CD4-positive, alpha-beta T cell treated with Interleukin-6 at 100 ng/mL for 8 hours (primary cell): ENCODE measurements around the gene MAP4K4.

Experiments
- DNase-seq: peaks from one replicate; pipeline ENCODE4 v3.0.0-alpha.2; 2020; ENCODE audit warnings: mixed read lengths, low spot score

The MAP4K4 gene

GRCh38 chr2:101814752-101815151 is 117.2 kb downstream of the MAP4K4 start:
- no peak for DNase-seq

GRCh38 chr2:101815154-101815553 is 117.6 kb downstream of the MAP4K4 start:
- DNase-seq, result no peak

- DNase-seq, result no peak
These were observed 118.4 kb downstream of the MAP4K4 start for GRCh38 chr2:101815739-101816391.

GRCh38 chr2:101816598-101816997 is 119.1 kb downstream of the MAP4K4 start:
- DNase-seq, result no peak

GRCh38 chr2:101817481-101817880 is 120.0 kb downstream of the MAP4K4 start:
- no peak for DNase-seq

GRCh38 chr2:101818531-101819451 is 121.3 kb downstream of the MAP4K4 start:
- no peak for DNase-seq

- DNase-seq, result no peak
These were observed 123.0 kb downstream of the MAP4K4 start for GRCh38 chr2:101820519-101820918.

- no peak for DNase-seq
These were observed 123.7 kb downstream of the MAP4K4 start for GRCh38 chr2:101821059-101821805.

GRCh38 chr2:101821828-101822458 is 124.4 kb downstream of the MAP4K4 start:
- no peak for DNase-seq

GRCh38 chr2:101823347-101823791 is 125.9 kb downstream of the MAP4K4 start:
- DNase-seq, result peak; percentile 73

- no peak for DNase-seq
These were observed 126.4 kb downstream of the MAP4K4 start for GRCh38 chr2:101823859-101824258.

- DNase-seq, result no peak
These were observed 129.2 kb downstream of the MAP4K4 start for GRCh38 chr2:101826716-101827115.

GRCh38 chr2:101827246-101827645 is 129.7 kb downstream of the MAP4K4 start:
- DNase-seq, result no peak

GRCh38 chr2:101828257-101828656 is 130.8 kb downstream of the MAP4K4 start:
- peak; percentile 45 for DNase-seq

- DNase-seq, result no peak
These were observed 131.3 kb downstream of the MAP4K4 start for GRCh38 chr2:101828673-101829334.

GRCh38 chr2:101829429-101829828 is 131.9 kb downstream of the MAP4K4 start:
- no peak for DNase-seq

GRCh38 chr2:101830146-101830545 is 132.6 kb downstream of the MAP4K4 start:
- DNase-seq, result no peak

GRCh38 chr2:101830555-101830954 is 133.0 kb downstream of the MAP4K4 start:
- DNase-seq, result no peak

GRCh38 chr2:101831351-101831865 is 133.9 kb downstream of the MAP4K4 start:
- peak; percentile 61 for DNase-seq

- DNase-seq, result no peak
These were observed 134.6 kb downstream of the MAP4K4 start for GRCh38 chr2:101832114-101832513.

- DNase-seq, result no peak
These were observed 136.5 kb downstream of the MAP4K4 start for GRCh38 chr2:101833890-101834523.
